ENCODE results near the gene FRY.

DNA sequence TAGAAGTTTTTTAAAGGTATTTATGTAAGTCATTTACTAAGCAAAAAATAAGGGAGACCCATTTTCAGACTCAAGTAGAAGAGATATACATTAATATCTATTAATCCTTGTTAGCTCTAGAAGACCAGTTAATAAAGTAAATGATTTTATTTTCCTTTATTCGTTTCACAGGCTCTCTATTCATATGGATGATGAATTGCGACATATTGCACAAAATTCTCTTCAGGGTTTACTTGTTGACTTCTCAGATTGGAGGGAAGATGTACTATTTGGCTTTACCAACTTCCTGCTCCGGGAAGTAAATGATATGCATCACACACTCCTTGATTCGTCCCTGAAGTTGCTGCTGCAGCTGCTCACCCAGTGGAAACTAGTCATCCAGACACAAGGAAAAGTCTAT, 139.3 kb downstream of the FRY start:
- no peak for TF ChIP-seq POLR2A (IDR thresholded peaks at IDR 0.05; ENCODE audit: low read length)
- no peak for TF ChIP-seq GATA1 (IDR thresholded peaks at IDR 0.05; ENCODE audit: low read depth, low read length)

Measured in erythroblast (primary cell).